A673 (cell line): Measurements from ENCODE around the gene CUBN. TPM values are rescaled to one million over a fixed set of nuclear protein-coding genes. Genes with fewer than 3 reads are reported as not detected.

Source experiments
- BruUV-seq: library from RNA; stranded (reverse); fragments of 400-500 nt; replicated peaks from 2 replicates; lab custom pipeline; 2021; lab: Mats Ljungman, UMichigan
- CTCF ChIA-PET: fragments of 300-600 bp; sonication (Branson Sonifier 250); formaldehyde crosslinking; loops from one replicate; lab custom pipeline; 2022; ENCODE audit warnings: antibody characterized with exemption; lab: Charles Lee
- POLR2A ChIA-PET: fragments of 300-600 bp; sonication (Branson Sonifier 250); formaldehyde crosslinking; loops from one replicate; lab custom pipeline; 2022; ENCODE audit warnings: antibody characterized with exemption; ENCODE audit not compliant: low non-redundant PET; lab: Charles Lee
- DNase-seq: peaks from one replicate; pipeline ENCODE4 v3.0.0-alpha.2; 2015; ENCODE audit warnings: low spot score
- H3K27ac ChIP-seq: fragments of 200-600 bp; sonication (generic); 2 replicates; pipeline ENCODE4 v1.5.1; 2016; ENCODE audit warnings: mixed run types, low read depth, mild to moderate bottlenecking, mixed read lengths, antibody characterized with exemption, low read length; ENCODE audit not compliant: poor library complexity, severe bottlenecking
- H3K27me3 ChIP-seq: fragments of 200-600 bp; sonication (generic); replicated peaks from 2 replicates; pipeline ENCODE4 v1.6.1; 2017; ENCODE audit warnings: mixed run types, low read depth, mild to moderate bottlenecking, mixed read lengths, antibody characterized with exemption, low read length; ENCODE audit not compliant: insufficient read depth, poor library complexity
- H3K36me3 ChIP-seq: fragments of 200-600 bp; sonication (generic); 2 replicates; pipeline ENCODE4 v1.6.1; 2016; ENCODE audit warnings: mixed run types, mild to moderate bottlenecking, mixed read lengths, antibody characterized with exemption, low read length; ENCODE audit not compliant: insufficient read depth, poor library complexity, severe bottlenecking
- H3K4me1 ChIP-seq: fragments of 200-600 bp; sonication (generic); 2 replicates; pipeline ENCODE4 v1.6.1; 2017; ENCODE audit warnings: mixed run types, mild to moderate bottlenecking, mixed read lengths, antibody characterized with exemption, low read length; ENCODE audit not compliant: insufficient read depth, poor library complexity, severe bottlenecking
- H3K4me3 ChIP-seq: fragments of 200-600 bp; sonication (generic); 2 replicates; pipeline ENCODE4 v1.5.1; 2016; ENCODE audit warnings: low read depth, mixed run types, mild to moderate bottlenecking, mixed read lengths, low read length; ENCODE audit not compliant: poor library complexity, severe bottlenecking
- H3K9me3 ChIP-seq: fragments of 200-600 bp; sonication (generic); 2 replicates; pipeline ENCODE4 v1.6.1; 2016; ENCODE audit warnings: mixed run types, low read depth, mild to moderate bottlenecking, mixed read lengths, antibody characterized with exemption, low read length; ENCODE audit not compliant: poor library complexity, severe bottlenecking
- CTCF ChIP-seq: fragments of 300-800, 200-600 bp; sonication (generic); conservative IDR thresholded peaks from 2 replicates; pipeline ENCODE4 v1.5.1; 2017; ENCODE audit warnings: low read depth, mild to moderate bottlenecking, antibody characterized with exemption, low read length, moderate library complexity, mixed read lengths
- EZH2 ChIP-seq: fragments of 200-600 bp; sonication (generic); IDR thresholded peaks from 2 replicates; pipeline ENCODE4 v1.6.1; 2017; ENCODE audit warnings: borderline replicate concordance, low read depth, mild to moderate bottlenecking, mixed read lengths, antibody characterized with exemption, low read length; ENCODE audit not compliant: poor library complexity, severe bottlenecking
- intact Hi-C: fragments of 100-400 bp; cut with micrococcal nuclease; formaldehyde crosslinking; loops from one replicate; pipeline ENCODE4 v1.10.0; 2022; ENCODE audit not compliant: unreplicated experiment
- total RNA-seq: library from RNA; stranded (reverse); gene quantifications from 2 replicates; pipeline ENCODE4 v1.2.3, GENCODE V29; 2021

The CUBN gene
- total RNA-seq, 1 experiment from 2014 or later = 3.4 TPM

GRCh38 chr10:17066807-17067206 is 62.8 kb downstream of the CUBN start:
- no peak for TF ChIP-seq CTCF
- no peak for TF ChIP-seq EZH2
- BruUV-seq = no TSS peak
- Histone ChIP-seq H3K4me3 (peak overlapping the region; percentile 12), H3K9me3 (peaks cover 4% of the 10 kb centered on the region), H3K27ac (peak overlapping the region; percentile 80), H3K36me3 (no peaks in the 10 kb centered on the region), H3K27me3 (no peaks in the 10 kb centered on the region), H3K4me1 (peaks cover 79% of the 10 kb centered on the region)
- no peak for DNase-seq
- POLR2A ChIA-PET = no interaction called here
- CTCF ChIA-PET = no interaction called here
- intact Hi-C loops = loop anchor here (5.0 kb wide), 2 partner anchors 40 to 160 kb away; partner anchors contain the start of gene VIM

GRCh38 chr10:17066000-17066399 is 63.6 kb downstream of the CUBN start:
- Histone ChIP-seq H3K4me3 (no peak overlapping the region), H3K4me1 (peaks cover 79% of the 10 kb centered on the region), H3K27me3 (no peaks in the 10 kb centered on the region), H3K36me3 (no peaks in the 10 kb centered on the region), H3K27ac (peak overlapping the region; percentile 80), H3K9me3 (peaks cover 4% of the 10 kb centered on the region)
- ChIA-PET POLR2A (no interaction called here), CTCF (no interaction called here)
- no peak for DNase-seq
- BruUV-seq = no TSS peak
- intact Hi-C loops = loop anchor here (5.0 kb wide), 2 partner anchors 39 to 161 kb away; partner anchors contain the start of gene VIM
- TF ChIP-seq CTCF = no peak
- TF ChIP-seq EZH2 = no peak

DNA sequence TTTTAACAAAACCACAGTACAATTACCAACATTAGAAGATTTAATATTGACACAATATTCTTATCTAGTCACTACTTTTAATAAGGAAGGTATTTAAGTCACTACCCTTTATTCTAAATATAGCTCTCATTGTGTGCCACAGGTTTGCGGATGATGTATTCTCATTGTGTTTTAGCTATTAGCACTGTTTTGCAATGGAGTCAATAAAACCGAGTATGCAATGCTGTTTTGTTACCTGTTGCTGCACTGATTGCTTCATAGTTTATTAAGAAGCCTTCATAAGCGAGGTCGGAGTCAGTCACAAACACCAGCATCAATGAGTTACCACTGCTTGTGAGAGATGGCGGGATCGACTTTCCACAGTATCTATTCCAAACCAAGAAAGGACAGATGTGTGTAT is 64.3 kb downstream of the CUBN start:
- BruUV-seq = no TSS peak
- H3K4me3 ChIP-seq = no peak overlapping the region
- peaks cover 73% of the 10 kb centered on the region for H3K4me1 ChIP-seq
- no peaks in the 10 kb centered on the region for H3K27me3 ChIP-seq
- no peak overlapping the region for H3K27ac ChIP-seq
- no peak for DNase-seq
- H3K9me3 ChIP-seq = peaks cover 4% of the 10 kb centered on the region
- intact Hi-C loops = loop anchor here (5.0 kb wide), 2 partner anchors 38 to 162 kb away; partner anchors contain the start of gene VIM
- H3K36me3 ChIP-seq = no peaks in the 10 kb centered on the region
- POLR2A ChIA-PET = no interaction called here
- TF ChIP-seq CTCF (no peak), EZH2 (no peak)
- CTCF ChIA-PET = no interaction called here
